ENCODE data around the gene SAMD14.

DNA sequence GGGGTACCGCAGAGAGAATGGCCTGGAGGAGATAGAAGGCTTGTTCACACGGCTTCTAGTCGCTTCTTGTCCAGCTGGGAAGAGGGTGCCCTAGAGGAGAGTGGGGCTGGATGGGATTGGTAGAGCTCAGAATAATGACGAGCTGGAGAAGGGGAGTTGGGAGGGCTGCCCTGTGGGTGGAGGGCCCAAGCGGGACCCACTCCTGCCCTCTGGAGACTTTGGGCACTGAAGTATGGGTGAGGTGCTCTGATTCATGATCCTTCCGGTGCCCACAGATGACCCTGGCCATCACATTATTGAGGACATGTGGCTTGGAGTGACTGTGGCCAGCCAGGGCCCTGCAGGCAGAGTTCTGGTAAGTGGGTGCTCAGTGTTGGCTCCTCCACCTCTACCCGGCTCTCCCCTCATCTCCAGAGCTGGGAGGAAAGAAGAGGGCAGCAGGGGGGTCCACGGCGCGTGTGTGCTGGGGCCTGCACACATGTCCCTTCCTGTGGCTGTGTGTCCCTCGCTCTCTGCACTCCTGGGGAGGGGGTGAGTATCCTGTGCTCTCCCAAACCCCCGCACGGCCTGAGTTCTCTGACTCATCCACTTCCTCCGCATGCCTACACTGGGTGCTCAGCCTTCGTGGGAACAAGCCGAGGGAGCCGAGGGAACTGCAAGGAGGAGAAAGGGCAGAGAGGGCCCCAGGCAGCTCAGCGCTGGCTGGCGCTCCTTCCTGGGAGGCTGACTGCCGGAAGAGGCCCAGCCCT lies 65.5 kb downstream of the SAMD14 start:
- TF ChIP-seq CTCF (IDR thresholded peaks at IDR 0.05) (no peak), POLR2A (IDR thresholded peaks at IDR 0.05) (no peak)
